ENCODE measurements around the gene ST6GAL2.

Gene ST6GAL2

GRCh38 chr2:106863387-106863786 lies 22.6 kb downstream of the ST6GAL2 start:
- DNase-seq = no peak

DNA sequence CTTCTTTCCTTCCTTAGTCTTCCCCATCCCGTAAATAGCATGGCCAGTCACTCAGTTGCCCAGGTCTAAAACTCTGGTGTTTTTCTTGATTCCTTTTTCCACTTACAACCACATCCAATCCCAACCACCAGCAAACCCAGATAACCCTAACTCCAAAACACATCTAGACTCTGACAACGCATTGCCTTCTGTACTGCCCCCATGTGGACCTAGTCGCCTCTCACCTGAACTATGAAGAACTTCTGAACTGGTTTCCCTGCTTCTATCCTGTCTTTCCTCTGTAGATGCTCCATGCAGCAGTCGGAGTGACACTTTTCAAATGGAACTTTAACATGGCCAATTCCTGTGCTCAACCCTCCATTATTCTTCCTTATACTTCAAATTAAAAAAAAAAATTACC lies 26.5 kb downstream of the ST6GAL2 start:
- DNase-seq = no peak

DNA sequence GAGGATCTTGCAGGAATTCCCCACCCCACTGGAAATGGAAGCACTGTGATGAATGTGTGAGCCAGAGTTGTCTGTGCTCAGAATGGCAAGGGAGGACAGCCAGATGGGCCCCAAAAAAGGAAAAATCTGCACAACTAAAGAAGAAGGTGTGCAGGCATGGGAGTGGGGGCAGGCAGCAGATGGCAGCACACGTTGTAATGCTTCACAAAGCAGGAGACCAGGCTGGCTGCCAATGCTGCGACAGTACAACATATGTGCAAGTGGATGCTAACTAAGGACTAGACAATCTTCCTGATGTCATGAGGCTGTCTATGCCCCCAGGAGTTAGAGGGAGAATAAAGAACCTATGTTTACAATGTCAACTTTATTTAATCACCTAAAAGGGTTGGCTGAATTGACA lies 27.2 kb downstream of the ST6GAL2 start:
- no peak for DNase-seq

DNA sequence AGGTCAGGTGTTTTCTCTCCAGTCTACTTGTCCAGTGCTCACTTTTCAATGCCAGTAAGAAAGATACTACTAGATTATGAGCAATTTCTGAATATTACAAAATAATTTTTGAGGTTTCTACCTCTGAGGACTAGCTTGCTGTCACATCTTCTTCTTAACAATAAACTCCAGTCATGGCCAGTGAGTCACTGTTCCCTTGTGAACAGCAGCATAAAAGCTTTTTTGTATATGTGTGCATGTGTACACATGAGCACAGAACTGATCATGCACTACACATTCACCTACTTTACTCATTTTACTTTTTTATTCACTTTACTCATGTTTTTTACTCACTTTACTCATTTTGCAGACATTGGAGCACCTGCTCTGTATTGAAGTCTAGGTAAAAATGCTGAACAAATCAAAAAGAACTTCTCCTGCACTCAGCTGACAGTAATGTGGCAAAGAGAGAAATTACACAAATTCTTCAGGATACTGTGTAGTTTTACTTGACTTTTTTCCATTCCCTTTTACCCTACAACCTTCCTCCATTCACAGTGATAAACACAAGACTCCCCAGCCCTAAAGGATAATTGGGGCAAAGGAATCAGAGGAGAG lies 28.0 kb downstream of the ST6GAL2 start:
- no peak for DNase-seq

- no peak for DNase-seq
Observed at GRCh38 chr2:106853631-106854030, 32.3 kb downstream of the ST6GAL2 start.

- no peak for DNase-seq
Observed at GRCh38 chr2:106851881-106852501, 34.0 kb downstream of the ST6GAL2 start.

DNA sequence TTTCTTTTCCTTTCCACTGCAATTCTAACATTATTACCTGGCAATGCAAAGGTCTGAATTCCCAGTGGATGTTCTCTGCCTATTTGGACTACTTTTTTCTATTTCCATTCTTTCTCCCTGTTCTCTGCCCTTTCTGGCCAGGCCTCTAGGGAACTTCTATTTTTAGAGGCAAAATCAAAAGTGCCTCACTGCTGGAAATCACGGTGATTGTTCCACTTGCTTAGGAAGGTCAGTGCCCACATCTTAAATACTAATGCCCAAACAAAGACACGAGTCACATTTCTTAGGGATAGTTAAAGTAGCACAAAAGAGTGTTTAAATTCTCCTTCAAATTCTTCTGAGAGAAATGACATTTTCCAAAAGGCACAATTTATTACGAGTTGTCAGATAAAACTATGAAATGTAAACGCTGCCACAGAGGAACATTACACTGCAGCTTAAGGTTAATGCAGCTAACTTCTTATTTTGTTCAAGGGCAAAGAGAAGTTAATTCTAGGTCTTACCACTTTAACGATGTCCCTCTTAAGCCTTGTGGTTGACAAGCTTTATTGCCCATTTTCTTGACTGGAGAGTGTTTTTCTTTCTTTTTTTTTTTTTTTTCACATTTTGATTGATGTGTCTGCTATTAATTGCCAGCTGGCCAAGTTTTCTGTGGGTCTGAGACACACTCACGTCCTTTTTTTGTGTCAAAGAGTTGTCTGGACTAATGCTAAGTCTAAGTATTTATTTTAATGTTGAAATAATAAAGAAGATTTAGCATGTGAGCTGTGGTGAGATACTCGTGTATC lies 34.7 kb downstream of the ST6GAL2 start:
- DNase-seq = no peak

GRCh38 chr2:106849253-106849652 lies 36.7 kb downstream of the ST6GAL2 start:
- DNase-seq = no peak

DNA sequence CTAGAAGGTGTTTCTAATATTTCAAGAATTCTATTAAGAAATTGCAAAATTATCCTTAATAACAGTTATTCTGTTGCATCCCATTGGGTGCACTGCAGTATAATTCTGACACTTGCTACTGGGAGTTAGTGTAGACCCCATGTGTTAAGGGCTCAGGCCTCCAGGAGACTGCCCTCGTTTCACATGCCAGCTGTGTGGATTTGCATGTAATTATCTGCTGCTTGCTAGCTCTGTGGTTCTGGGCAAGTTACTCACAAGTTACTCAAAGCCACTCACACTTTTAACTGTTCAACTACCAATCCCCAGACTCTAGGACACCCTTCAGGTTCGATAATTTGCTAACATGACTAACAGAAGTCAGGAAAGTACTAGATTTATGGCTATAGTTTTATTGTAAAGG lies 38.6 kb downstream of the ST6GAL2 start:
- DNase-seq = no peak

GRCh38 chr2:106845716-106846115 lies 40.3 kb downstream of the ST6GAL2 start:
- DNase-seq = no peak

- DNase-seq = no peak
Observed at GRCh38 chr2:106843910-106844250, 42.1 kb downstream of the ST6GAL2 start.

GRCh38 chr2:106843001-106843909 lies 42.7 kb downstream of the ST6GAL2 start:
- DNase-seq = no peak

DNA sequence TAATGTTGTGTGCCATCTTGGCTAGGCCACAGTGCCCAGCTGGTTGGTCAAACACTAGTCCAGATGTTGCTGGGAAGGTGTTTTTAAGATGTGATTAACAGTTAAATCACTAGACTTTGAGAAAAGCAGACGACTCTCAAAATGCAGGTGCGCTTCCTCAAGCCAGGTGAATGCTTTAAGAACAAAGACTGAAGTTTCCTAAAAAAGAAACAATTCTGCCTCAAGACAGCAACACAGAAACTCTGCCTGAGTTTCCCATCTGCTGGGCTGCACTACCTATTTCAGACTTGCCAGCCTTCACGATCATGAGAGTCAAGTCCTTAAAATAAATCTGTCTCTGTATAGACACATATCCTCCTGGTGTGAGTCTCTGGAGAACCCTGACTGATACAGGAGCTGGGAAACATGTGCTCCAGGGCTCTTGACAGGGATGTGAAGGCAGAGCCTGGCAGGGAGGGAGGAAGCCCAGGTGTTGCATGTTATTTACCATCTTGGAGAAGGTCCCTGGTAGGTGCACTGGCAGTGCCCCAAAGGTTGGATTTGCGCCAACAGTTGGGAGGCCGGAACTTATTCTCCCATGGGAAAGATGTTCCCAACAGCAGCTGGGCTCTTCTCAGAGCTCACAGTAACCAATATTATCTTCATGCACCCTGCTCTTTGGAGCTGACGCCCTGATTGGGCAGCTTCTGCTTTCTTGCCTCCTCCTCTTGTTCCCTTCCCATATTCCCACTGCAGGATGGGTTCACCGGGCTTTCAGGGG lies 43.9 kb downstream of the ST6GAL2 start:
- no peak for DNase-seq

- DNase-seq = no peak
Observed at GRCh38 chr2:106840818-106841217, 45.1 kb downstream of the ST6GAL2 start.

- DNase-seq = no peak
Observed at GRCh38 chr2:106839849-106840595, 45.9 kb downstream of the ST6GAL2 start.

- no peak for DNase-seq
Observed at GRCh38 chr2:106833256-106833655, 52.7 kb downstream of the ST6GAL2 start.

DNA sequence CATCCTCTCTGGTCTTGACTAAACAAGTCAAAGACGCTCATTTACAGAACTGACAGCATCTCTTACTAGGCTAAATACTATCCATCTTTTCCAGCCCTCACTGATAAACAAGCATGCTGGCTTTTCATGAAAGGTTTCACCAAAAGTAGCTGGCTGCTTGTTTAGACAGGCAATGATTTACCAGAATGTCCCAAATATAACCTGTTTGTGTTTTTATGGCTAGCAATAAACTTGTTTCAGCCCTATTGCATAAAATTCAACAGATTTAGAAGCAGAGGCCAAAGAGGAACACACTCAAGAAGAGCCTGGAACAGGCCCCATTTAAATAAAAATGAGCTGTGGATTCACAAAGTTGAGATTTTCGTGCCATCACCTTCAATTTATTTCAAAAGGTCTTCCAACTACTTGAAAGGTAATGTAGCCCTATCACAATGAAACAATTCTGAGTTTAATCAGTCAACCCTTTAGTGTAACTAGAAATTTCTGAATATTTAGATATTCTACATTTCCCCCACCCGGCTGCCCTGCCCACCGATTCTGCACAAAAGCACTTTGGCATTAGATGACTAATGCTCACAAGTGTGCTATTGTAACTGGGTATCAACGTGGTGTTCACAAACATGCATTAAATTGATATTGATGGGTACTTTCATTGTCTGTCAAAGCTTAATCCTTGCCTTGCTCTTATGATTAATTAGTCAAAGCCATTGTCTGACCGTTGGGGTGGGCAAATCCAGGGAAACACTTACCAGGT lies 54.0 kb downstream of the ST6GAL2 start:
- no peak for DNase-seq

- DNase-seq = no peak
Observed at GRCh38 chr2:106831241-106831640, 54.7 kb downstream of the ST6GAL2 start.

GRCh38 chr2:106830191-106830590 lies 55.8 kb downstream of the ST6GAL2 start:
- DNase-seq = no peak

GRCh38 chr2:106828119-106828518 lies 57.8 kb downstream of the ST6GAL2 start:
- DNase-seq = no peak

DNA sequence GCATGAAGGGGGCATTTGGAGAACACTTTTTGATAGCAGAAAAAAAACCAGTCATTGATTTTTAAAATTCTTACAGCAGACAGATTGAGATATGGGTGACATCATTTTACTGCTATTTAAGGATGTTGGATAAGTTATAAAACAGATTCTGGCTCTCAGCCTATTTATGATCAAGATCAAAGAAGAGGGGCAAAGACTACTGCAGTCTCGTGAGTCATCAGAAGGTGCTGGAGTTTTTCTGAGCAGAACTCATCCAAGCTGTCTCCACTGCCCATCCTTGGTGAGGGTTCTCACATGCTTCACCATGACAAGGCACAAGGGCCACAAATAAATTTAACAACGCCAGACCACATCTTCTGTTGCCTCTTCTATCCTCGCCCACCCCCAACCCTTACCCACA lies 58.8 kb downstream of the ST6GAL2 start:
- no peak for DNase-seq

Data from stimulated activated CD4-positive, alpha-beta T cell treated with anti-CD3 and anti-CD28 coated beads, Interleukin-4, amount 100 ng/mL, for 1 hour (primary cell).